NCI-H226 (cell line): ENCODE results near the gene ZNF331.

ENCODE experiments used
- DNase-seq: peaks from one replicate; pipeline ENCODE4 v3.0.0-alpha.2; 2015

ZNF331 gene

GRCh38 chr19:53579518-53579917 lies 41.6 kb downstream of the ZNF331 start:
- no peak for DNase-seq

GRCh38 chr19:53580871-53581835 lies 43.2 kb downstream of the ZNF331 start:
- no peak for DNase-seq

DNA sequence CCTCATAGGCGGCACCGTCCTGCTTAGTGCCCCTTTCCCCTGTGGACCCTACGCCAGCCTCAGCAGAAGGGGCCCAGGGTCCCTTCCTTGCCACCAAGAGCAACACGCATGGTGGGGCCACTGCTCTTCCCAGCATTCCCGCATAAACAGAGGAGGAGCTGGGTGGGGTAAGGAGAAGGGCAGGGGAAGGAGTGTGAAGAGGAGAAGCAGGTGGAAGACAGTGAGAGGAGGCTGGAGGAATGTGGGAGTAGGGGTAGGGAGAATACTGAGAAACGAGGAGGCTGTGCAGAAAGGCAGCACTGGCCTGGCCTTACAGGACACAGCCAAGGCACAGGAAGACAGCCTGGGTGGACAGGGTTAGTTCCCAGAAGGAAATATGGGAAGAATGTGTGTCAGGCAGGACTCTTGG lies 43.9 kb downstream of the ZNF331 start:
- no peak for DNase-seq

GRCh38 chr19:53583181-53583580 lies 45.2 kb downstream of the ZNF331 start:
- DNase-seq, result no peak

- no peak for DNase-seq
Observed at GRCh38 chr19:53586277-53586691, 48.3 kb downstream of the ZNF331 start.

DNA sequence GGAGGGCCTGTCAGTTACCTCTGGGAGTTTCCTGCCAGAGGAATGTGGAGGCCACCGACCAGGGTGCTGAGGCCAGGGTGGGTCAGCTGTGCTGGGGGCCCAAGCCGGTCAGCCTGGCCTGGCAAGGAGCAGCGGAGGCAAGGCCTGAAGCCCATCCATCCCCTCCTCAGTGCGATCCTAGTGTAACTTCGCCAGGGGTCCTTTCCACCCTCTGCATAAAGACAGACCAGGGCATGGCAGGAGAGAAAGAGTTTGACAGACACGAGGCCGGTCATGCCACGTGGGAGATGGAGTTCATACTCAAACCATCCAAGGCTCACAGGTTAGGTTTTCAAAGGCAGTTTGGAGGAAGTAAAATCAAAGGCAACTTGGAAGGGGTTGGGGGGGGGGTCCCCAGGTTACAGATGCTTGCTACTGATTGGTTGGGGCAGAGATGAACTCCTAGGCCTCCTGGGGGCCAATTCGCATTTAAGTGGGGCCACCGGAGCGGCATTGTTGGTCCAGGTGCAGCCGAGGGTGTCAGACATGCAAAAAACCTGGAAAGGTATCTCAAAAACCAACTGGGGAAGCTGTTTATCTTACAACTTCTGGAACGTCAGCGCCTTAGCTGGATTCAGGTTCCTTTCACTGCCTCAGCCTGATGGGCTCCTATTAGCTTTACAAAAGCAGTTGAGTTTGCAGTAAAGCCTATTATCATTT lies 57.0 kb downstream of the ZNF331 start:
- DNase-seq, result no peak

GRCh38 chr19:53595510-53595867 lies 57.5 kb downstream of the ZNF331 start:
- DNase-seq, result no peak

- no peak for DNase-seq
Observed at GRCh38 chr19:53596056-53596455, 58.1 kb downstream of the ZNF331 start.

DNA sequence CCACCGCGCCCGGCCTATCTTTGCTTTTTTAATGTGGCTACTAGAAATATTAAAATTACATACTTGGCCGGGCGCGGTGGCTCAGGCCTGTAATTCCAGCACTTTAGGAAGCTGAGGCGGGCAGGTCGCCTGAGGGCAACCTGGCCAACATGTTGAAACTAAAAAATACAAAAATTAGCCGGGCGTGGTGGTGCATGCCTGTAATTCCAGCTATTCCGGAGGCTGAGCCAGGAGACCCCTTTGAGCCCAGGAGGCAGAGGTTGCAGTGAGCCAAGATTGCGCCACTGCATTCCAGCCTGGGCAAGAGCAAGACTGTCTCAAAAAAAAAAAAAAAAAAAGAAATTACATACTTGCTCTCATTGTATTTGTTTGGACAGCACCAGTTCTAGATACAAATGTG lies 59.1 kb downstream of the ZNF331 start:
- DNase-seq, result no peak

GRCh38 chr19:53598361-53598760 lies 60.4 kb downstream of the ZNF331 start:
- DNase-seq, result no peak

- no peak for DNase-seq
Observed at GRCh38 chr19:53600217-53600616, 62.3 kb downstream of the ZNF331 start.

- no peak for DNase-seq
Observed at GRCh38 chr19:53606031-53606430, 68.1 kb downstream of the ZNF331 start.

GRCh38 chr19:53608381-53608780 lies 70.4 kb downstream of the ZNF331 start:
- no peak for DNase-seq

DNA sequence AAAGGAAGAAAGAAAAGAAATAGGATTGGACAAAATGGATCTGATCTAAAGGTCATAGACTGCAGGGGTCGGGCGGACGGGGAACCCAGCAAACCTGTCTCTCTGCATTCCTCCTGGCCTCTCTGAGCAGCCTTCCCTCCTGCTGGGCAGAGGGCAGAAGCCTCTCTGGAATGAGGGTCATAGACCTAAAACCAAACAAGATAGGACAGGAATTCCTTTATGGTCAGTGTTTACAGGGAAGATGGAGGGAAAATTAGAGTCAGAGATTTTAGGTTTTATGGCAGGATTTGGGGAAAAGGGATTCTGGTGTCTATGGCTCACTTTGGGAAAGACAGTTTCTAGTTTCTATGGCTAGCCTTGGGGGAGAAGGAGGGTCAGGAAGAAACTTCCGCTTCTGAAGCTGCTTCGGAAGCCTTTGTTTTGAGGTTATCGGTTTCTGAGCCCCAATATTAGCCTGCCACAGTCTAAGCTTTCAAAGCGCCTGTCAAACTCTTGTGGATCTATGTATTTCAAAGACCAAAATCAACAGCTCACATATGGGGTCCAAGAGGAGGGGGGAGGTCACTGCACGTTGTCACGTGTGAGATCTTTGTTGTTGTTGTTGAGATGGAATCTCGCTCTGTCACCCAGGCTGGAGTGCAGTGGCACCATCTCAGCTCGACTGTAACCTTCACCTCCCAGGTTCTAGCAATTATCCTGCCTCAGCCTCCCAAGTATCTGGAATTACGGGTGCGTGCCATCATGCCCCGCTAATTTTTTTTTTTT lies 75.0 kb downstream of the ZNF331 start:
- no peak for DNase-seq

GRCh38 chr19:53621885-53622740 lies 84.2 kb downstream of the ZNF331 start:
- DNase-seq, result peak; percentile 35

DNA sequence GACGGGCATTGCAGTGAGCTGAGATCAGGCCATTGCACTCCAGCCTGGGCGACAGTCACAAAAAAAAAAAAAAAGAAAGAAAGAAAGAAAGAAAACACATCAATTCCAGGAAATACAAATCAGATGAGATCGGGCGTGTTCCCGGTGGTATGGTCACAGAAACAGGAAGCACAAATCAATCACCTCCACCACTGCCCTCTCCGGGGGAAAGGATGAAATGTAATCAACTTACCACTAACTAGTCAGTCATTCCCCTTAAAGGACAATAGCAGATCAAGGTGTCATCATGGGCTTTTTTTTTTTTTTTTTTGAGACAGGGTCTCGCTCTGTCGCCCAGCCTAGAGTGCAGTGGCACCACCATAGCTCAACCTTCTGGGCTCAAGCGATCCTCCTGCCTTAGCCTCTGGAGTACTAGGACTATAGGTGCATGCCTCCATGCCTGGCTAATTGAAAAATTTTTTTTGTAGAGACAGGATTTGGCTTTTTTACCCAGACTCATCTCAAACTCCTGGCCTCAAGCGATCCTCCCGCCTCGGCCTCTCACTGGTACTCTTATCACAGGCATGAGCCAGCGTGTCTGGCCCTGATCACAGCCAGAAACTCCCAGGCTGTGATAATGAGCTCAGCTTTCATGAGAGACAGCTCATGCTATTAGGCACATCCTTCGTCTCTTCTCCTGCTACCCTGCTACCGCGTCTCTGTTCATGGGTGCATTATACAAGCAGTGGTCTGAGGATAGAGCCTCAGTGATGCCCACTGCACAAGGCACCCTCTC lies 87.0 kb downstream of the ZNF331 start:
- DNase-seq, result no peak

GRCh38 chr19:53626486-53626885 lies 88.5 kb downstream of the ZNF331 start:
- DNase-seq, result no peak

- DNase-seq, result no peak
Observed at GRCh38 chr19:53626976-53627375, 89.0 kb downstream of the ZNF331 start.
